Bronchial epithelial cell (primary cell): ENCODE data around the gene RSBN1L. TPM values are rescaled to one million over a fixed set of nuclear protein-coding genes. Genes with fewer than 3 reads are reported as not detected.

Experiments used
- DNase-seq: peaks from one replicate; pipeline ENCODE4 v3.0.0-alpha.2; 2010; ENCODE audit warnings: low read depth
- FAIRE-seq: peaks from 2 replicates; lab custom pipeline; 2011; peaks lifted over from hg19 to GRCh38; lab: Jason Lieb, UNC
- H3K27me3 ChIP-seq: 2 replicates; pipeline ENCODE4 v1.5.1; 2011; ENCODE audit warnings: low read length; ENCODE audit not compliant: control insufficient read depth, insufficient read depth
- H3K36me3 ChIP-seq: 2 replicates; pipeline ENCODE4 v1.5.1; 2011; ENCODE audit warnings: low read length; ENCODE audit not compliant: control insufficient read depth, insufficient read depth
- H3K4me3 ChIP-seq: 2 replicates; pipeline ENCODE4 v1.5.1; 2011; ENCODE audit warnings: mild to moderate bottlenecking, low read depth, low read length, control low read depth
- CTCF ChIP-seq: IDR thresholded peaks from 2 replicates; pipeline ENCODE4 v1.5.1; 2011; ENCODE audit warnings: mild to moderate bottlenecking, moderate library complexity, low read length, control low read depth, inconsistent platforms; ENCODE audit not compliant: insufficient read depth, severe bottlenecking
- total RNA-seq: library from RNA; depleted of rRNA; stranded (reverse); fragments of >200 nt; gene quantifications from 2 replicates; pipeline ENCODE4 v1.2.1, GENCODE V29; 2014

RSBN1L gene
- total RNA-seq, 1 donor from 2014 or later: 17.9 TPM

GRCh38 chr7:77746824-77747165, 50.5 kb downstream of the RSBN1L start:
- Histone ChIP-seq H3K27me3 (no peaks in the 10 kb centered on the region), H3K4me3 (no peak overlapping the region), H3K36me3 (no peaks in the 10 kb centered on the region)
- TF ChIP-seq CTCF: no peak
- no peak for FAIRE-seq
- no peak for DNase-seq

DNA sequence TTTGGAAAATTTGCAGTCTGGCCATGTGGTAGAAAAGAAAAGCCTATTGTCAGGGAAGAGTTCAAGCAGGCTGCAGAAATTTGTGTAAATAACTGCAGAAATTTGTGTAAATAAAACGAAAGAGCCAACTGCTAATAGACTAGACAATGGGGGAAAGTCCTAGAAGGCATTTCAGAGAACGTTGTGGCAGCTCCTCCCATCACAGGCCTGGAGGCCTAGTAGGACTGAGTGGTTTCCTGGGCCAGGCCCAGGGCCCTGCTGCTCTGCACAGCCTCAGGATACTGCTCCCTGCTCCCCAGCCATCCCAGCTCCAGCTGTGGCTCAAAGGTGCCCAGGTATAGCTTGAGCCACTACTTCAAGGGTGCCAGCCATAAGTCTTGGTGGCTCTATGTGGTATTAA, 50.9 kb downstream of the RSBN1L start:
- no peaks in the 10 kb centered on the region for H3K27me3 ChIP-seq
- peaks cover 1% of the 10 kb centered on the region for H3K36me3 ChIP-seq
- DNase-seq (no peak), FAIRE-seq (no peak)
- no peak for TF ChIP-seq CTCF
- no peak overlapping the region for H3K4me3 ChIP-seq

GRCh38 chr7:77747718-77748117, 51.5 kb downstream of the RSBN1L start:
- Histone ChIP-seq H3K27me3 (no peaks in the 10 kb centered on the region), H3K36me3 (peaks cover 1% of the 10 kb centered on the region), H3K4me3 (no peak overlapping the region)
- no peak for TF ChIP-seq CTCF
- DNase-seq (no peak), FAIRE-seq (no peak)

- peaks cover 1% of the 10 kb centered on the region for H3K36me3 ChIP-seq
- FAIRE-seq (no peak), DNase-seq (no peak)
- no peaks in the 10 kb centered on the region for H3K27me3 ChIP-seq
- no peak overlapping the region for H3K4me3 ChIP-seq
- TF ChIP-seq CTCF: no peak
Measured at GRCh38 chr7:77752016-77752415, 55.8 kb downstream of the RSBN1L start.

GRCh38 chr7:77753173-77753572, 56.9 kb downstream of the RSBN1L start:
- TF ChIP-seq CTCF: no peak
- Histone ChIP-seq H3K27me3 (no peaks in the 10 kb centered on the region), H3K4me3 (no peak overlapping the region), H3K36me3 (peaks cover 1% of the 10 kb centered on the region)
- DNase-seq (no peak), FAIRE-seq (no peak)

DNA sequence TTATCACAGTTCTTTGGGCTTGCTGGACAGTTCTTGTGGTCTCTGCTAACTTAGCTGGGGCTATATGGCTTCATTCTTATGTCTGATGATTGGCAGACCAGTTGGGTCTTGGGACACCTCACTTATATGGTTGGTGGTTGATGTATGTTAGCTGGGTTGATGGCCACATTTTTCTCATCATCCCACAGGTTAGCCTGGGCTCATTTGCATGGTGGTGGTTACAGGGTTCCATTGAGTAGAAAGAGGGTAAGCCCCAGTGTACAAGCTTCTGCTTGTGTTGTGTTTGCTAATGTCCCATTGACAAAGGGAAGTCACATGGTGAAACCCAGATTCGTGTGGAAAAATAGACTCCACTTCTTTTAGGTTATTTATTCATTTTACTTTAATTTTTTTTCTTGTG, 61.3 kb downstream of the RSBN1L start:
- Histone ChIP-seq H3K36me3 (no peaks in the 10 kb centered on the region), H3K27me3 (no peaks in the 10 kb centered on the region), H3K4me3 (no peak overlapping the region)
- DNase-seq: no peak
- no peak for FAIRE-seq
- no peak for TF ChIP-seq CTCF
